Thyroid gland (tissue), 4 donors: ENCODE data around the gene SH3YL1. TPM values are rescaled to one million over a fixed set of nuclear protein-coding genes. Genes with fewer than 3 reads are reported as not detected.

Experiments used
- DNase-seq, 2 donors: peaks; one replicate each; pipeline ENCODE4 v3.0.0-alpha.2; 2019
- H3K27ac ChIP-seq, 3 donors: fragments of 200-600 bp; sonication (generic); 1 replicate in 2 of 3; 2 replicates in 1 of 3; pipeline ENCODE4 v1.5.1; 2016 to 2019; ENCODE audit warnings: mild to moderate bottlenecking in 1 of 3, moderate library complexity in 1 of 3
- H3K27me3 ChIP-seq: fragments of 200-600 bp; sonication (generic); one replicate; pipeline ENCODE4 v1.5.1; 2019
- H3K36me3 ChIP-seq, 2 donors: fragments of 200-600 bp; sonication (generic); one replicate each; pipeline ENCODE4 v1.5.1; 2016 to 2019
- H3K4me1 ChIP-seq, 2 donors: fragments of 200-600 bp; sonication (generic); one replicate each; pipeline ENCODE4 v1.5.1; 2017 to 2019
- H3K4me3 ChIP-seq, 3 donors: fragments of 200-600 bp; sonication (generic); replicated peaks in 1 of 3; 1 replicate in 2 of 3; 2 replicates in 1 of 3; pipeline ENCODE4 v1.5.1; 2016; ENCODE audit warnings: mild to moderate bottlenecking in 1 of 3
- H3K9me3 ChIP-seq: fragments of 200-600 bp; sonication (generic); one replicate; pipeline ENCODE4 v1.5.1; 2017
- POLR2A ChIP-seq, 2 donors: fragments of 450-650 bp; IDR thresholded peaks; one replicate each; pipeline ENCODE4 v1.6.1; 2017; ENCODE audit warnings: antibody characterized with exemption in 2 of 2, mild to moderate bottlenecking in 2 of 2, moderate library complexity in 1 of 2
- WGBS, 2 donors: methylation state at CpG; one replicate each; pipeline ENCODE4 v1.1.5; 2017; 5-methylcytosine and 5-hydroxymethylcytosine counted together
- intact Hi-C: fragments of 100-400 bp; cut with DNase I; formaldehyde crosslinking; loops from one replicate; pipeline ENCODE4 v1.15.1; 2023
- total RNA-seq, 4 donors: library from RNA; depleted of rRNA; stranded (reverse); fragments of >200 nt; gene quantifications; one replicate each; pipeline ENCODE4 v1.2.3, GENCODE V29; 2016
- TF ChIP-seq, protein P1 (sequence below), 6 experiments: fragments of 200-600 bp in 3 of 6; fragments of 450-650 bp in 3 of 6; sonication (generic) in 3 of 6; IDR thresholded peaks; one replicate each; pipeline ENCODE4 v1.5.1; 2016 to 2019; ENCODE audit warnings: antibody characterized with exemption in 6 of 6, mild to moderate bottlenecking in 2 of 6, inconsistent platforms in 1 of 6, moderate library complexity in 1 of 6

SH3YL1 gene
- total RNA-seq, 4 donors from 2014 or later = 76.5 to 128 (median 85.1) TPM

DNA sequence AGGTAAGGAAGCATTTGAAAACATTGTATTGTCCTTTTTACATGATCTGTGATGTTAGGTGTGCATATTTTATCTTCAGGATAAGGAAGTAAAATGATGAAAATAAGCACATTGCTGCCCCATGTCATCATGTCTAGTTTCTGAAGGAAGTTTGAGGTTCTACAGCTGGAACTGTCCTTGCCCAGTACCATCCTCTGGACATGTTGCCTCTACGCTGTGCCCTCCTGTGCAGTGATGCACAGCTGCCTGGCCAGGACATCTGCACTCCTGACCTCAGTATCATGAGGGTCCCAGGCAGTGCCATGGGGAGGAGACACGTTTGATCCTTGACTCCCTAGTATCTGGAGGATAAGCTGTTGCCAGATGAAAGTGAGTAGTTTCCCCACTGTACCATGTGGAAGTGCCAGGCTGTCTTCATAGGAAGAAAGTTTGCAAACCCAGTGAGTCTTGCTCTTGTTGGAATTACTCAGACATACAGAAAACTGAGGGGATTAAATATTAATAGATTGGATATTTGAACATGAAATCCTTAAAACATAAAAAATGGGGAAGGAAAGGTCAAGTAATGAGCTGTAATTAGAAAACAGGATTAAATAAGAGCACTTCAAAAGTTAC lies 14.6 kb upstream of the SH3YL1 start:
- no peak for DNase-seq
- H3K4me3 ChIP-seq = no peak overlapping the region
- H3K36me3 ChIP-seq = peaks cover 22 to 43% of the 10 kb centered on the region in 2 donors
- WGBS, 2 donors = 86 to 88% methylated on average over 2 of the region's 2 CpGs
- no peaks in the 10 kb centered on the region for H3K9me3 ChIP-seq
- H3K27me3 ChIP-seq = no peaks in the 10 kb centered on the region
- intact Hi-C loops = no loop called here
- TF ChIP-seq, protein P1, sequence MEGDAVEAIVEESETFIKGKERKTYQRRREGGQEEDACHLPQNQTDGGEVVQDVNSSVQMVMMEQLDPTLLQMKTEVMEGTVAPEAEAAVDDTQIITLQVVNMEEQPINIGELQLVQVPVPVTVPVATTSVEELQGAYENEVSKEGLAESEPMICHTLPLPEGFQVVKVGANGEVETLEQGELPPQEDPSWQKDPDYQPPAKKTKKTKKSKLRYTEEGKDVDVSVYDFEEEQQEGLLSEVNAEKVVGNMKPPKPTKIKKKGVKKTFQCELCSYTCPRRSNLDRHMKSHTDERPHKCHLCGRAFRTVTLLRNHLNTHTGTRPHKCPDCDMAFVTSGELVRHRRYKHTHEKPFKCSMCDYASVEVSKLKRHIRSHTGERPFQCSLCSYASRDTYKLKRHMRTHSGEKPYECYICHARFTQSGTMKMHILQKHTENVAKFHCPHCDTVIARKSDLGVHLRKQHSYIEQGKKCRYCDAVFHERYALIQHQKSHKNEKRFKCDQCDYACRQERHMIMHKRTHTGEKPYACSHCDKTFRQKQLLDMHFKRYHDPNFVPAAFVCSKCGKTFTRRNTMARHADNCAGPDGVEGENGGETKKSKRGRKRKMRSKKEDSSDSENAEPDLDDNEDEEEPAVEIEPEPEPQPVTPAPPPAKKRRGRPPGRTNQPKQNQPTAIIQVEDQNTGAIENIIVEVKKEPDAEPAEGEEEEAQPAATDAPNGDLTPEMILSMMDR (IDR thresholded peaks at IDR 0.05) = no peak
- TF ChIP-seq POLR2A (IDR thresholded peaks at IDR 0.05) = no peak
- no peaks in the 10 kb centered on the region for H3K4me1 ChIP-seq
- no peak overlapping the region for H3K27ac ChIP-seq

DNA sequence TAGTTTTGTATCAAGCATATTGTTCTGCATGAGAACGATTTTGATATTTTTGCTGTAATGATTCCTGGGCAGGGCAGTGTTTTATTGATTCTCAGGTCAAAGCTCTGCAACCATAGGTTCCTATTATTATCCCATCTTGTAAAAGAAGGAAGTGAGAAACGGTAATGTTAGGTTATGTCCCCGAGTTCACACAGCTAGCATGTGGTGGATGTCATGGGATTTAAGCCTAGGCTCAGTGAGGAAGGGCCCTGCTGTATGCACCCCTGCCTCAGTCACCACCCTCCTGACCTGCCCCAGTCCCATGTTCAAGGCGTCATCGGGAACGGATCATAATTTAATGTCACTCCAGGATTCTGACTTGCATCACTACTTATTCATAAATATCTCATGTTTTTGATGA lies 11.6 kb upstream of the SH3YL1 start:
- DNase-seq = no peak
- no peak for TF ChIP-seq POLR2A (IDR thresholded peaks at IDR 0.05)
- TF ChIP-seq, protein P1 (IDR thresholded peaks at IDR 0.05) = no peak
- Histone ChIP-seq H3K27me3 (no peaks in the 10 kb centered on the region), H3K36me3 (peaks cover 22 to 30% of the 10 kb centered on the region in 2 donors), H3K4me3 (no peak overlapping the region), H3K27ac (no peak overlapping the region), H3K9me3 (no peaks in the 10 kb centered on the region), H3K4me1 (no peaks in the 10 kb centered on the region)
- WGBS, 2 donors = 84 to 94% methylated on average over 6 of the region's 6 CpGs
- intact Hi-C loops = no loop called here

DNA sequence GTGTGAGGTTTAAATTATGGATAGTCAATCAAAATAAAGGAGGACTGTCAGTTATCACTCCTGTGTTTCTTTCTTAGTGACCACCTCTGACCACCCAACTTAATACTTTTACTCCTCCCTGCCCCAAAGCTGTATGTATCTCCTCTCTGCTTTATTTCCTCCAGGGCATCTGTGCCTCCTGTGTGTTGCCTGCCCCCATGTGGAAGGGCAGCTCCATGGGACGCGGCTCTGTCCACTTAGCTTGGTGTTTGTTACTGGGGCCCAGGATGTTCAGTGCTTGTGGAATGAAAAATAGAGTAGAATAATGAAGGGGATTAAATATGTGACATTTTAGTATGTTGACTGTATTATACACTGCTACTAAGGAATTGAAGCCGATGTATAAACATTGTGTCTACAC lies 10.7 kb upstream of the SH3YL1 start:
- Histone ChIP-seq H3K4me3 (no peak overlapping the region), H3K27ac (no peak overlapping the region), H3K27me3 (no peaks in the 10 kb centered on the region), H3K4me1 (no peaks in the 10 kb centered on the region), H3K9me3 (no peaks in the 10 kb centered on the region), H3K36me3 (peaks cover 22 to 24% of the 10 kb centered on the region in 2 donors)
- WGBS, 2 donors = 97% methylated on average over 3 of the region's 3 CpGs
- DNase-seq = no peak
- TF ChIP-seq POLR2A (IDR thresholded peaks at IDR 0.05) = no peak
- TF ChIP-seq, protein P1 (IDR thresholded peaks at IDR 0.05) = no peak
- intact Hi-C loops = no loop called here

DNA sequence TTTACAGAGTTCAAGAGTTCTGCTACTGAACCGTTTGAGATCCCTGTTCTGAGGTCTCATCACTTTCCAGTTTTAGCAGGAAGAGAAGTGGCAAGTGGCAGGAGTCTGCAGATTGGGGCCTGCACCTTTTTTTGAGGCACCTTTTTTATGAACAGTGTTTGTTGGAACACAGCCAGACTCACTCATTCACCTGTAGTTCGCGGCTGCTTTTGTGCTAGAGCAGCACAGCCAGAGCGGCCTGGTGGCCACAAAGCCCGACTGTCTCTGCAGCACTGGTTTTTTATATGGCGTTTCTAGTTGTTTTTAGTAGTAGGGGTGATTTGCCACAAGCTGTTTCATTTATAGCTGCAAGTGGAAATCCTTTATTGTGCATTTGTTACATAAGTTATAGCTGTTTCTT lies 9.5 kb upstream of the SH3YL1 start:
- Histone ChIP-seq H3K4me1 (no peaks in the 10 kb centered on the region), H3K4me3 (no peak overlapping the region), H3K27ac (no peak overlapping the region), H3K9me3 (no peaks in the 10 kb centered on the region), H3K36me3 (peaks cover 14% of the 10 kb centered on the region in 2 donors), H3K27me3 (no peaks in the 10 kb centered on the region)
- peak in 1 of 2 donors; percentile 7 for DNase-seq
- intact Hi-C loops = no loop called here
- TF ChIP-seq POLR2A (IDR thresholded peaks at IDR 0.05) = no peak
- TF ChIP-seq, protein P1 (IDR thresholded peaks at IDR 0.05) = no peak
- 40 to 60% methylated on average over 6 of the region's 6 CpGs for WGBS, 2 donors

DNA sequence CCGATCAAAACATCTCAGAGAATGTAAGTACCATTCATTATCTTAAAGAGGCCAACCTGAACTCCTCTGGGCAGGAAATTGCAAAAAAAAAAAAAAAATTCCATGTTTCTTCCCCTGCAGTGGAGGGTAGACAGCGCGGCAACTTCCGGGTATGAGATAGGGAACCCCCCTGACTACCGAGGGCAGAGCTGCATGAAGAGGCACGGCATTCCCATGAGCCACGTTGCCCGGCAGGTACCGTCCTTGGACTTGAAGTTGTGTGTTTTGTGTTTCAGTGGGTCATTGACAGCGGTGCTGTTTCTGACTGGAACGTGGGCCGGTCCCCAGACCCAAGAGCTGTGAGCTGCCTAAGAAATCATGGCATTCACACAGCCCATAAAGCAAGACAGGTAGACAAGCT lies 8.1 kb upstream of the SH3YL1 start:
- H3K36me3 ChIP-seq = peaks cover under 1 to 3% of the 10 kb centered on the region in 2 donors
- TF ChIP-seq POLR2A (IDR thresholded peaks at IDR 0.05) = no peak
- TF ChIP-seq, protein P1 (IDR thresholded peaks at IDR 0.05) = no peak
- no peaks in the 10 kb centered on the region for H3K4me1 ChIP-seq
- no peak overlapping the region for H3K4me3 ChIP-seq
- DNase-seq = no peak
- 89% methylated on average over 12 of the region's 12 CpGs for WGBS, 2 donors
- no peaks in the 10 kb centered on the region for H3K27me3 ChIP-seq
- H3K27ac ChIP-seq = no peak overlapping the region
- intact Hi-C loops = no loop called here
- H3K9me3 ChIP-seq = no peaks in the 10 kb centered on the region
